NCI-H2081 treated with DMSO at 0.1 percent for 48 hours (cell line): ENCODE results near the gene PHF23.
A peak's percentile ranks its signal among the peaks of the same experiment; 100 is the strongest.

Experiments used
- DNase-seq: peaks from one replicate; lab custom pipeline; 2025; lab: John Stamatoyannopoulos, UW

Gene PHF23

GRCh38 chr17:7219812-7220592 lies 19.3 kb downstream of the PHF23 start, which contains the start of the genes ACADVL and DLG4:
Gene ACADVL (plus strand): TSS chr17:7219938. CDS start chr17:7219985, 47 bp downstream.
Gene DLG4 (minus strand): TSS chr17:7219836.
- no peak for DNase-seq

DNA sequence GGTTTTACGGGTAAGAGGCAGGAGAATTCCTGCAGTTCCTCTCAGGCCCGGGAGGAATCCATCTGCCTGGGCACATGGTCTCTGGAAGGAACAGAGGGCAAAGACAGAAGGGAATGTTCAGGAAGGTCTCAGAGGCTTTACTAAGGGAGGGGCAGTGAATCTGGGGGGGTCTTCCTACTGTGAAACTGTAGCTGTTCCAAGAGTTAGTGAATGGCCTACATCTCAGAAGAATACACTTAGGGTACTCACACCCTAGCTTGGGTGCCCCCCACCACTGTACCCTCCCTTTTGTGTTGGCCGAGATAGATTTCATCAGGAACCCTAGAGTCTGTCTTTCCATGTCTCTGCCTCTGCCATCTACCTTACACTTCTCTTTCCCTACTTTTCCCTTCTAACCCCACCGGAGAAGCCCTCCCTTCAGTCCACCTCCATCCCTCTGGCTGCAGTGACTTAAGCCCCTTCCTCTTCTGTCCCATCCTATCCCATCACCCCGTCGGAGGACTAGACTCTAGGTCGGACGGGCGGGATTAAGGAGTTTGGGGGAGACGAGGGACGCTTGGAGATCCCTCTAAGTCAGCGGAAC lies 19.9 kb downstream of the PHF23 start:
- DNase-seq = no peak

GRCh38 chr17:7218758-7219157 lies 20.5 kb downstream of the PHF23 start:
- no peak for DNase-seq

DNA sequence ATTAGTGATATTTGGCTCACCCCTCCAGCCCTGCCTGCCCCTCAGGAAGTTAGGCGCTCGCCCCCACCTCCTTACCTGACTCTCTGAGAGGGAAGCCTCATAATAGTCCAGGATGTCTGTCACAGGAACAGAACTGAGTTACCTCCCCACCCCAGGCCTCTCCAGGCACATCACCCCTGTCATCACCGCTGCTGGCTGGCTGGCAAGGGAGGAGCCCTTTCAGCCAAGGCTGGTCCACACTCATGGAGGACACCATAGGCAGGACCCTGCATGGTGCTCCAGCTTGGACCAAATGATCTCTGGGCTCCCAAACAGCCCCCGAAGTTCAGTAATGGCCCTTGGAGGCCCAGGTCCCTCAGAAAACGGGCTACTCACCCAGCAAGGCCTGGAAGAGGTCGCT lies 21.1 kb downstream of the PHF23 start:
- no peak for DNase-seq

DNA sequence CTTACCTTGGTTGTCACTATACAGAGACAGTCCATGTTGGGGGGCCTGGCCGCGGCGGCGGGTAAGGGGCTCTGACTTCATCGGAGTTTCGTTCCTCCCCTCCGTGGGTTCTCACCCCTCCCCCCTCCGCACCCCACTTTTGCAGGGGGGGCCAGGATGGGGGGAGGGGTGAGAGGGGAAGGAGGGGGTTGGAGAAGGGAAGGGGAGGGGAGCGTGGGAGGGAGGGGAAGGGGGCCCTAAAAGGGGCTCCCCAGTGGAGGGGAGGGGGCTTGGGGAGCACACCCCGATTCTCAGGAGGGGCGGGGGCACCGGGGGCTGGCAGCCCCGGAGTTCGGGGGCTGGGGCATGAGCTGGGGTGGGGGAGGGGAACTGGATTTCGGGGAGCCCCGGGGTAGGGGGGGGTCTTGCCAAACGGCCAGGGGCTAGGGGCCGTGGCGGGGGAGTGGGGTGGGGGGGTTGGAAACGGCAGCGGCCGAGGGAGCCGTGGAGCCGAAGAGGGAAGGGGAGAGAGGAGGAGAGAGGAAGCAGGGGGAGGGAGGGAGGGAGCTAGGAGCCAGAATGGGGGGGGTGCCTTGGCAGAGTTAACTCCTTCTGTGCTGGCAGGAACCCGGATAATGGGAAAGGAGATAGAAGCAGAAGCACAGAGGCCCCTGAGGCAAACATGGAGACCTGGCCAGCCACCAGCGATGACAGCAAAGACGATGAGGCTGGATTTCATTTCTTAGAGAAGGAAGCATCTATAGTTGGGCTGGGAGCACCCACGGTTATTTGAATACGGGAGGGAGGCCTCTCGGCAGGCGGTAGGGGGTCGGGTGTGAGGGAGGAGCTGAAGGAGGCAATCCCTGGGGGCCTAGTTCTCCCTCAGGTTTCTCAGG lies 21.9 kb downstream of the PHF23 start:
- DNase-seq = no peak

DNA sequence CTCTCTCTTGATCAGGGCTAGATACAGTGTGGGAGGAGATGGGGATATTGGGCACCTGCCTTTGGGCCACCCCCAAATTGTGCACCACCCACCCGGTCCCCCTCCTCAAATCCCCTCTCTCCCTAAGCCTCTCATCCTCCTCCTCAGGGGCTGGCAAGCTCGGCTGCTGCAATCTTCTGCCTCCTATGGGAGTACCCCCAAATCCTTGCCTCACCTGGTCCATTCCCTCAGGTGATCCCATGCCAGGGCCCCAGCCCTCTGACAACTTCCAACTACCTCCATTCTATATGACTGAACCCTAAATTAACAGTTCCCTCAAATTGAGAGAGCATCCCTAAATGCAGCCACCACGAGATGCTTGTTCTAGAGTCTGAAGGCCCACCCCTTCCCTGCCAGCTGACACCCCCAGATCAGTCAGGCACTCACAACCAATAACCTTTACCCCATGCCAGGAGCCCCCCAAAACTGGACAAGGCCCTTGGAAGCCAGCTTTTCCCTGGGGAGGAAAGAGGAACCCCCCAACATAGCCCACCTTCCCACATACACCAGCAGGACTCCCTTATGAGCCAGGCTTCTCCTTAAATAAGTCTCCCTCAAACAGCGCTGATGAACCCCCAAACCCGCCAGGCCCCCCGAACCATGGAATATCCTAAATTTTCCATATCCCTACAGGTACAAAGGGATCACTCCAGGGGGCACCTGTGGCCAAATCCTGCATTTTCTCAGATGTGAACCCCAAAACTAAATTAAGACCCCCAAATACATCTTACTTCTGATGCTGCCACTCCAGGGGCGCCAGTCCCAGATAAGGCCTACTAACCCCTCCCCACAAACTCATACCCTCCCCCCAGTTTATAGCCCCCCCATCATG lies 22.8 kb downstream of the PHF23 start:
- no peak for DNase-seq

DNA sequence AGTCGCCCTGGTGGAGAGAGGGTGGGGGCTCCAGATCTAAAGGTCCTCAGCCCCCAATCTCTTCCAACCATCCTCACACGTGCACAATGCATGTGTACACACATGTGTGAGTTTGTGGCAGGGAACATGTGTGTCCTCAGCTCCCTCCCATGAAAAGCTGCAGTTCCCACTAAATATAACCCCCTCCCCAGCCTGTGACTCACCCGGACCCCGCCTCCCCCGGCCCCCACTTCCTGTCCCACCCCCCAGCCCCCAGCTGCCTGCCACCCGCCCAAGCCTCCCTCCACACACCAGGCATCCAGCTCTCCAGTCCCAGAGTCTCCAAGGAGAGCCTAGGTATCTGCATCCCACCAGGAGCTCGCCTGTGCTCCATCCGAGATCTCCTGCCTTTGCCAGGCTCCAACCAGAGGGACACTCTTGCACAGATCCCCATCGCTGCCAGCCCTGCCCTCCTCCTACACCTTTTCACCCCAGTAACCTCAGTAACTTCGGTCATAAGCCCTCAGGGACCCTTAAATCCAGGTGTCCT lies 23.5 kb downstream of the PHF23 start:
- no peak for DNase-seq

DNA sequence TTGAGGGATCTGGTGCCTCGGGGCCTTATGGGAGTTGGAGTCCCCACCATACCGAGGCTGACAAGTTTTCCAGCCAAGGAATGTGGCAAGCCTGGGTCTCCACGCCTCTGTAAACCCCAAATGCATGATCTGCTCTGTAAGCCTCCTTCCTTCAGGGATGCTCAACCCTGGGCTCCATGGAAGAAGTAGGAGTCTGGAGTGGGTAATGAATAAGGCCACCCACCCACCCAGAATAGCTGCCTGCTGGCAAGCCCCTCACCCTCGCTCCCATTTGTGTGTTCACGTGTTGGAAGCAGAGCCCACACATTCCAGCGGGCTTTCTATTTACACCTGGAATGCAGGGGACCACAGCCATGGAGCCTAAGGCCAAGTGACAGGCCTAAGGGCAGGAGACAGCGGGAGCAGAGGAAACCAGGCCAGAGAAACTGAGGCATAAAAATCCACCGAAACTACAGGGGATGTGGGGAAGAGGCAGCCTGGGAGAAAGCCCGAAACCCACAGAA lies 24.1 kb downstream of the PHF23 start:
- no peak for DNase-seq

GRCh38 chr17:7214300-7215135 lies 24.7 kb downstream of the PHF23 start:
- DNase-seq = peak; percentile 76

- peak; percentile 74 for DNase-seq
These were observed 25.4 kb downstream of the PHF23 start for GRCh38 chr17:7213895-7214299.

DNA sequence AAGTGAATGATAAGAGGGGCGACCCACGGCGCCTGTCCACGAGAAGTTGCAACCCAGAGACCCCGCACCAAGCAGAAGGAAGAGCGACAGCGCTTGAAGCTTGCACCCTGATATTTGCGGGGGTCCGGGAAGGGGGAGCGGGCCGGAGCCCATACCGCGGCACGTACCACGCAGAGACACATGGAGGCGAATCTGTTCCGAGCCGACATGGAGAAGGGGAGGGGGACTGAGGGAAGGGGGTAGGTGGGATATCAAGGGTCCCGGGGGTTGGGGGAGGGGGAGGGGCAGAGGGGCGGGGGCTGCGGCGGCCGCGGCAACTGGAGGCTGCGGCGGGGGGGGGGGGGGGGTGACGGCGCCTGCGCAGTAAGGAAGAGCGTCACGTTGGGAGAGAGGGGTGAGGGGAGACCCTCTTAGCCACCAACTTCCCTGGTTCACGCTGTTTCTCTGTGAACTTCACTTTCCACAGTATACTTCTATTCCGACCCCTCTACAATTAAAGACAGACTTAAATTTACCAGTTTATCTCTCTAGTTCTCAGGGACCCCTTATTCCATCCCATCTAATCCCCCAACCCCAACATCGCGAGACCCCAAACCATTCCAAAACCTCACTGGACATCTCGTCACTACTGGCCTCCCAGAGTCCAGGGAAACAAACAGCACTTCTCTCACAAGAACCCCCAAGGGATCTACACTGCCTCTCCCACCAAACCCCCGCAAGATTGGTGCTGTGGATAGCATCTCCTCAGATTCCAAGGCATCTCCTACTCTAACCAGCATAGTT lies 27.6 kb downstream of the PHF23 start:
- no peak for DNase-seq

DNA sequence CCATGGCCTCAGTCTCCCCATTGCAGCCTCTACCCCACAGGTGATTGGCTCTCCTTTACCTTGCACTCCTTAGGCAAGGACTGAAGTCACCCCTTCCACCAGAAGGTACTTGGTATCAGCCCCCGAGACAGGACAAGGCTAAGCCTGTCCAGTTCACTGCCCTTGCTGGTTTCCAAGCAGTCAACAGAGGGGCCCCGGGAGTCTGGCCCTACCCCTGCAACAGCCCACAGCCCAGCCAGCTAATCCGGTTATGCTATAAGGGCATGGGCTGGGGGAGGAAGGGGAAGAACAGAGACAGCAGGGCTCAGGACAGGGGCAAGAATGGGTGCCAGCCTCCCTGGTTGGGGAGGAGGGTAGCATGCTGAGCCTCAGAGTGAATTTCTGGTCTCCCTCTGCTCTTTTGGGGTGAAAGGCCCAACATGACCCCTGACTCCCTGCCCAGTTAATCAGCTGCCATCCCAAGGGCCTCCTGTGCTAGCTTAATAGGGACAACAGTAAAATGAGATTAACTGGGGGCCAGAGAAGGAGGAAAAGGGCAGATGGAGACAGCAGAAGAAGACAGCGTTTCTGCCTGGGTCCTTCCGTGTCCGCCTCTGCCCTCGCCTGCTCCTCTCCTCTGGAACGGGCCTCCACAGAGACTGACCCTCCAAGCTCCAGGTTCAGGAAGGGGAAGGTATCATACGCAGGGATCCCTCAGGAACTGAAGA lies 30.4 kb downstream of the PHF23 start:
- no peak for DNase-seq

DNA sequence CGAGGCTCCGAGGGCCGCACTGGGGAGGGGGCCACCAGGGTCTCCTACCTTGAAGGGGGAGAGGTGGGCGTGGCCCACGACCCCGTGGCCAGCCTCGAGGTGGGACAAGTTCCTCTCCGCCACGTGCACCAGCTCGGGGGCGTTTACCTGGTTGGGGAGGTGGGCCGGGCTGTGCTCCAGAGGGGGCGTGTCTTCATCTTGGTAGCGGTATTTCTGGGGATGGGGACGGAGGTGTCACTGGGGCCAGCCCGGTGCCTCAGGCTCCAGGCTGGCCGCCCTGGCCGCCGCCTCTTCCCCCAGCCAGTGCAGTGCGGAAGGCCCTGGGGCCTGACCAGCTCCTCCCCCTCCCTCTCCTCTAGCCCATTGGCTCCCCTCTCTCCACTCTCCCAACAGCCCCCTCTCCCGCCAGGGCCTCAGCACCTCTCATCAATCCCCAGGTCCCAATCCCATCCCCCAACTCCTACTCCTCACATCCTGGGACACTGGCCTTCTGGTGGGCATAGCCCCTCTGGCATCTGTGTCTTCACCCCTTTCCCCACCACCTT lies 31.2 kb downstream of the PHF23 start:
- DNase-seq = no peak

GRCh38 chr17:7207120-7208001 lies 31.9 kb downstream of the PHF23 start:
- DNase-seq = no peak

DNA sequence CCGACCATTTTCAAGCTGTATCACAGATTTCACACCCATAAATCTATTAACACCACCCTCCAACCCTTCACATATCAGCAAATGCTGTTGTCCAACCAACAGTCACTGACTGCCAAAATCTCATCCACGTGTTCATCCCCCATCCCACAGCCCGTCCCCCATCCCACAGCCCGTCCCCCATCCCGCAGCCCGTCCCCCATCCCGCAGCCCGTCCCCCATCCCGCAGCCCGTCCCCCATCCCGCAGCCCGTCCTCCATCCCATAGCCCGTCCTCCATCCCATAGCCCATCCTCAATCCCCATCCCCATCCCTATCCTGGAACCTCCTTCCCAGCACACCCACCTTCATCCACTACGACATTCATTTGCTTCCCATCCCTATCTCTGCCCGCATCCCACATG lies 33.7 kb downstream of the PHF23 start:
- DNase-seq = no peak

GRCh38 chr17:7204828-7205461 lies 34.3 kb downstream of the PHF23 start:
- no peak for DNase-seq

GRCh38 chr17:7204336-7204735 lies 34.9 kb downstream of the PHF23 start:
- no peak for DNase-seq
